Ishikawa (cell line): ENCODE data around the gene HS2ST1.

Source experiments
- CEBPB ChIP-seq: IDR thresholded peaks from 2 replicates; pipeline ENCODE4 v1.6.1; 2012
- CREB1 ChIP-seq: IDR thresholded peaks from 2 replicates; pipeline ENCODE4 v1.6.1; 2012; ENCODE audit warnings: low read depth
- EGR1 ChIP-seq: IDR thresholded peaks from 2 replicates; pipeline ENCODE4 v1.6.1; 2012
- EP300 ChIP-seq: IDR thresholded peaks from 2 replicates; pipeline ENCODE4 v1.6.1; 2012; ENCODE audit warnings: borderline replicate concordance
- FOXM1 ChIP-seq: IDR thresholded peaks from 2 replicates; pipeline ENCODE4 v1.6.1; 2012; ENCODE audit warnings: low read depth, borderline replicate concordance
- MAX ChIP-seq: IDR thresholded peaks from 2 replicates; pipeline ENCODE4 v1.6.1; 2012
- RAD21 ChIP-seq: IDR thresholded peaks from 2 replicates; pipeline ENCODE4 v1.6.1; 2012; ENCODE audit warnings: low read depth
- REST ChIP-seq: IDR thresholded peaks from 2 replicates; pipeline ENCODE4 v1.6.1; 2012; ENCODE audit warnings: low read depth, mild to moderate bottlenecking
- TAF1 ChIP-seq: IDR thresholded peaks from 2 replicates; pipeline ENCODE4 v1.6.1; 2012; ENCODE audit warnings: low read depth, mild to moderate bottlenecking
- TCF12 ChIP-seq: IDR thresholded peaks from 2 replicates; pipeline ENCODE4 v1.6.1; 2012; ENCODE audit warnings: low read depth
- TEAD4 ChIP-seq: IDR thresholded peaks from 2 replicates; pipeline ENCODE4 v1.6.1; 2012
- USF1 ChIP-seq: IDR thresholded peaks from 2 replicates; pipeline ENCODE4 v1.6.1; 2012
- YY1 ChIP-seq: IDR thresholded peaks from 2 replicates; pipeline ENCODE4 v1.6.1; 2012; ENCODE audit warnings: low read depth

GRCh38 chr1:86993269-86993985 lies 79.0 kb downstream of the HS2ST1 start:
- TF ChIP-seq YY1 (no peak), TAF1 (no peak), TEAD4 (no peak), CREB1 (no peak), REST (no peak), MAX (no peak), FOXM1 (no peak), EP300 (no peak), TCF12 (no peak), CEBPB (no peak), USF1 (no peak), RAD21 (no peak), EGR1 (no peak)
